K562 (cell line): ENCODE measurements around the gene LITAF. TPM values are rescaled to one million over a fixed set of nuclear protein-coding genes. Genes with fewer than 3 reads are reported as not detected.

Experiments used
- C11orf30 ChIP-seq: fragments of 450-650 bp; IDR thresholded peaks from 2 replicates; pipeline ENCODE4 v1.6.1; 2016; ENCODE audit warnings: low read depth, mild to moderate bottlenecking
- CCNT2 ChIP-seq: IDR thresholded peaks from 2 replicates; pipeline ENCODE4 v1.6.1; 2011; ENCODE audit warnings: borderline replicate concordance, low read depth, mild to moderate bottlenecking, moderate library complexity, mixed read lengths, low read length; ENCODE audit not compliant: insufficient read length; ENCODE audit errors: extremely low read depth
- DMBX1 ChIP-seq: fragments of 250-450 bp; sonication (Bioruptor Pico); IDR thresholded peaks from 2 replicates; pipeline ENCODE4 v1.8.0; 2022; ENCODE audit warnings: inconsistent platforms, mild to moderate bottlenecking, moderate library complexity, borderline replicate concordance
- EP300 ChIP-seq: IDR thresholded peaks from 2 replicates; pipeline ENCODE4 v1.6.1; 2012; ENCODE audit warnings: low read length, improper control_type of control experiment
- FOXK2 ChIP-seq, 2 experiments: fragments of 450-650 bp; IDR thresholded peaks in 1 of 2; conservative IDR thresholded peaks in 1 of 2; 2 replicates each; pipeline ENCODE4 v1.6.1; 2016; ENCODE audit warnings: low read depth in 2 of 2, mild to moderate bottlenecking in 1 of 2
- FOXM1 ChIP-seq, 2 experiments: fragments of 450-650 bp in 1 of 2; sonication (generic) in 1 of 2; formaldehyde crosslinking in 1 of 2; IDR thresholded peaks; 2 replicates each; pipeline versions ENCODE4 v1.6.1 to v1.9.0; 2017 to 2022; ENCODE audit warnings: low read depth in 2 of 2, mild to moderate bottlenecking in 2 of 2, missing genetic modification reagents in 1 of 2, moderate library complexity in 1 of 2
- HLTF ChIP-seq: fragments of 450-650 bp; IDR thresholded peaks from 2 replicates; pipeline ENCODE4 v1.6.1; 2016
- LARP7 ChIP-seq: fragments of 450-650 bp; IDR thresholded peaks from 2 replicates; pipeline ENCODE4 v1.6.1; 2016
- PCBP1 ChIP-seq: fragments of 200-400 bp; formaldehyde crosslinking; IDR thresholded peaks from 2 replicates; pipeline ENCODE4 v1.6.1; 2018; ENCODE audit warnings: mild to moderate bottlenecking, low read depth, low read length; ENCODE audit not compliant: poor library complexity, severe bottlenecking
- PKNOX1 ChIP-seq: fragments of 450-650 bp; IDR thresholded peaks from 2 replicates; pipeline ENCODE4 v1.6.1; 2016
- PYGO2 ChIP-seq: fragments of 450-650 bp; IDR thresholded peaks from 2 replicates; pipeline ENCODE4 v1.6.1; 2016; ENCODE audit warnings: mild to moderate bottlenecking, missing genetic modification characterization, moderate library complexity, missing compliant biosample characterization
- RBFOX2 ChIP-seq: fragments of 200-400 bp; formaldehyde crosslinking; IDR thresholded peaks from 2 replicates; pipeline ENCODE4 v1.6.1; 2017; ENCODE audit warnings: low read depth, mild to moderate bottlenecking, low read length, moderate library complexity
- THRA ChIP-seq: fragments of 450-650 bp; IDR thresholded peaks from 2 replicates; pipeline ENCODE4 v1.6.1; 2017; ENCODE audit warnings: mild to moderate bottlenecking, moderate library complexity
- ZFP36 ChIP-seq: fragments of 150-350 bp; IDR thresholded peaks from 2 replicates; pipeline ENCODE4 v1.6.1; 2018; ENCODE audit warnings: low read length, low read depth; ENCODE audit not compliant: partially characterized antibody
- ZKSCAN3 ChIP-seq: fragments of 250-450 bp; sonication (Bioruptor Pico); IDR thresholded peaks from 2 replicates; pipeline ENCODE4 v1.4.0; 2020
- ZNF280B ChIP-seq: fragments of 250-450 bp; sonication (Bioruptor Pico); IDR thresholded peaks from 2 replicates; pipeline ENCODE4 v1.5.1; 2021; ENCODE audit warnings: mild to moderate bottlenecking
- ZNF347 ChIP-seq: fragments of 450-650 bp; formaldehyde crosslinking; IDR thresholded peaks from 2 replicates; pipeline ENCODE4 v1.4.0; 2020; ENCODE audit warnings: low read depth, mild to moderate bottlenecking, moderate library complexity
- ZNF609 ChIP-seq: sonication (generic); formaldehyde crosslinking; IDR thresholded peaks from 2 replicates; pipeline ENCODE4 v1.8.1; 2023; ENCODE audit warnings: missing genetic modification reagents, mild to moderate bottlenecking, borderline replicate concordance
- ZNF668 ChIP-seq: fragments of 250-450 bp; sonication (Bioruptor Pico); IDR thresholded peaks from 2 replicates; pipeline ENCODE4 v1.8.0; 2022; ENCODE audit warnings: mild to moderate bottlenecking, inconsistent platforms
- ZNF707 ChIP-seq: fragments of 250-450 bp; sonication (Bioruptor Pico); conservative IDR thresholded peaks from 2 replicates; pipeline ENCODE4 v1.8.0; 2022; ENCODE audit warnings: inconsistent platforms, mild to moderate bottlenecking, moderate library complexity
- polyA plus RNA-seq, 8 experiments: library from polyadenylated mRNA; depleted of rRNA in 4 of 8; stranded (reverse) in 5 of 8; unstranded in 3 of 8; fragments of >200 nt; fragmentation: Nextera tagmentation in 2 of 8; fragmentation: Illumina TruSeq in 1 of 8; extraction: Ambion mirVana in 2 of 8; extraction: Trizol in 1 of 8; gene quantifications; 2 replicates each; pipeline versions ENCODE4 v1.2.1 to v1.2.3, GENCODE V29; 2011 to 2014; ENCODE audit warnings: inconsistent platforms in 1 of 8, missing spikeins in 1 of 8
- total RNA-seq, 7 experiments: library from RNA; depleted of rRNA in 6 of 7; stranded (reverse); fragments of >200 nt in 6 of 7; fragmentation: Illumina TruSeq in 2 of 7; extraction: Trizol in 2 of 7; gene quantifications; 2 replicates each; pipeline versions ENCODE4 v1.2.1 to v1.2.3, GENCODE V29; 2011 to 2021; ENCODE audit warnings: low replicate concordance in 1 of 7

Gene LITAF
- total and polyA plus RNA-seq, 9 of the 15 experiments (the other 6 are each of a cell fraction or from before 2014, with no cell fraction given), result 4.1 to 17.8 (median 11.9) TPM

GRCh38 chr16:11626657-11627291 is 40.1 kb upstream of the LITAF start (continued):
- no peak for TF ChIP-seq ZNF609
- no peak for TF ChIP-seq THRA
- no peak for TF ChIP-seq ZNF347 (CRISPR knock-in tag)
- no peak for TF ChIP-seq CCNT2
- TF ChIP-seq FOXK2 (conservative IDR thresholded peaks at IDR 0.05 in 1 of 2, IDR thresholded peaks at IDR 0.05 in 1 of 2; ENCODE audit: low read depth in 2 of 2), result no peak
- TF ChIP-seq ZNF280B, result no peak
- no peak for TF ChIP-seq ZFP36
- TF ChIP-seq PCBP1, result no peak
- TF ChIP-seq ZNF707 (CRISPR knock-in tag), result no peak
- TF ChIP-seq RBFOX2, result peak; percentile 33; the same call in 1 of the 2 replicates
- no peak for TF ChIP-seq EP300
- TF ChIP-seq PYGO2 (tag), result no peak
- peak; percentile 81 for TF ChIP-seq DMBX1
- TF ChIP-seq ZNF668 (CRISPR knock-in tag), result peak; percentile 82; the same call in 1 of the 2 replicates
- no peak for TF ChIP-seq HLTF
- TF ChIP-seq C11orf30, result no peak
- no peak for TF ChIP-seq FOXM1 (IDR thresholded peaks at IDR 0.05; ENCODE audit: low read depth)
- TF ChIP-seq FOXM1 (CRISPR knock-in tag; IDR thresholded peaks at IDR 0.05; ENCODE audit: low read depth), result no peak
- no peak for TF ChIP-seq PKNOX1
- no peak for TF ChIP-seq ZKSCAN3
- TF ChIP-seq LARP7, result no peak
